ENCODE results near the gene CMTM3. TPM values are rescaled to one million over a fixed set of nuclear protein-coding genes. Genes with fewer than 3 reads are reported as not detected.
"Not testable (repeated sequence)": the region's sequence is repeated elsewhere in the genome, so short reads cannot be mapped to it uniquely, and the experiment has no call there.

CMTM3 gene
- total RNA-seq, 1 donor from 2014 or later = 104 TPM

DNA sequence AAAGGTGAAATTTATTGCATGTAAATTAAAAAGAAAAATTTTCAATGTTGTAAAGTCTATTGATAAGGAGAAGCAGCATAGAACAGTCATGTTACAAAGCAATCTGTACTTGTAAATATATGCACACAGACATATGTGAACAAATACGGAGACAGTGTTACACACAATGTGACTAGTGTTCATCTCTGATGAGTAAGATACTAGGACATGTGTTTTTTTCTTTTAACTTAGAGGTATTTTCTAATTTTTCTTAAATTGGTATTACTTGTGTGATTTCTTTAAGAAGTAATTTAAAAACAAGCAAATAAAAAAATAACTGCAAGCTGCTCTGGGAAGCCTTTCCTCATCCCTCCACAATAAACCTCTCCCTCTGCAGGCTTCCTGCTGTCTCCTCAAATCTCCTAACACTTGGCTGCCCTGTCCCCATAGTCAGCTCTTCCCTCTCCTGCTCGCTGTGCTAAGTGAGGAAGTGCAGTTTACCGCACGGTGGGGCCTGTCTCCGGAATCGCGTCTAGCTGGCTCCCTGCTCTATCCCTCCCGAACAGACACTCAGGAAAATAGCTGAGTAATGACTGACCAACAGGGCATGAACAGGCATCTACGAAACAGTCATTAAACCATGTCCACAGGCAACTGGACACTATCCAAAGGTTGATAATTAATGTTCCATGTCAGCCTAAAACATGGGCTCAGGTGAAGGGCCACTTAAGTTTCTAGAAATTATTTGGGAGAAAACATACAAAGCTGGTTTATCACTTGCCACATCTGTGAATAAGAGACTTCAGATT is 56.1 kb downstream of the CMTM3 start:
- Mint-ChIP-seq H3K9me3 (ENCODE audit: unreplicated experiment) (no peaks in the 10 kb centered on the region), H3K36me3 (ENCODE audit: unreplicated experiment) (no peaks in the 10 kb centered on the region), H3K4me1 (ENCODE audit: unreplicated experiment) (peaks cover 30% of the 10 kb centered on the region), H3K27me3 (ENCODE audit: unreplicated experiment) (no peaks in the 10 kb centered on the region), H3K4me3 (ENCODE audit: unreplicated experiment) (peak overlapping the region; percentile 56), H3K27ac (ENCODE audit: unreplicated experiment) (peak overlapping the region; percentile 90)
- TF ChIP-seq, protein P1, sequence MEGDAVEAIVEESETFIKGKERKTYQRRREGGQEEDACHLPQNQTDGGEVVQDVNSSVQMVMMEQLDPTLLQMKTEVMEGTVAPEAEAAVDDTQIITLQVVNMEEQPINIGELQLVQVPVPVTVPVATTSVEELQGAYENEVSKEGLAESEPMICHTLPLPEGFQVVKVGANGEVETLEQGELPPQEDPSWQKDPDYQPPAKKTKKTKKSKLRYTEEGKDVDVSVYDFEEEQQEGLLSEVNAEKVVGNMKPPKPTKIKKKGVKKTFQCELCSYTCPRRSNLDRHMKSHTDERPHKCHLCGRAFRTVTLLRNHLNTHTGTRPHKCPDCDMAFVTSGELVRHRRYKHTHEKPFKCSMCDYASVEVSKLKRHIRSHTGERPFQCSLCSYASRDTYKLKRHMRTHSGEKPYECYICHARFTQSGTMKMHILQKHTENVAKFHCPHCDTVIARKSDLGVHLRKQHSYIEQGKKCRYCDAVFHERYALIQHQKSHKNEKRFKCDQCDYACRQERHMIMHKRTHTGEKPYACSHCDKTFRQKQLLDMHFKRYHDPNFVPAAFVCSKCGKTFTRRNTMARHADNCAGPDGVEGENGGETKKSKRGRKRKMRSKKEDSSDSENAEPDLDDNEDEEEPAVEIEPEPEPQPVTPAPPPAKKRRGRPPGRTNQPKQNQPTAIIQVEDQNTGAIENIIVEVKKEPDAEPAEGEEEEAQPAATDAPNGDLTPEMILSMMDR (IDR thresholded peaks at IDR 0.05) = peak; percentile 38
- no peak for DNase-seq (ENCODE audit: extremely low spot score, unreplicated experiment)

DNA sequence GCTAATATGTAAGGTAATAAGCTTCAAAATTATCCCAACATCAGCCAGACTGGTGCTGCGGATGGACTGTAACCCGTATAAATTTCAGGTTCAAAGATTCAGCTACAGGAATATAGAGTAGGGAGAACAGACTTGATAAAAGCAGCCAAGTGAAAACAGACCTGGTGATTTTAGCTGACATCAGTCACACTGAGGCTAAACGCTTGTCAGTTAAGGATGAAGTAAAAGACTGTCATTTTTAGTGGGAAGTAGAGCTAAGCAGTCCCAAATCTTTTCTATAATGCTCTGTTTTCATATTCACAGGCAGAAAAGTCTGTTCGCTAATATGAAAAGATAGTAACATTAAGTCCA is 56.7 kb downstream of the CMTM3 start:
- H3K27ac Mint-ChIP-seq (ENCODE audit: unreplicated experiment) = peak overlapping the region; percentile 90
- H3K27me3 Mint-ChIP-seq (ENCODE audit: unreplicated experiment) = no peaks in the 10 kb centered on the region
- no peaks in the 10 kb centered on the region for H3K9me3 Mint-ChIP-seq (ENCODE audit: unreplicated experiment)
- H3K36me3 Mint-ChIP-seq (ENCODE audit: unreplicated experiment) = no peaks in the 10 kb centered on the region
- DNase-seq (ENCODE audit: extremely low spot score, unreplicated experiment) = no peak
- TF ChIP-seq, protein P1 (IDR thresholded peaks at IDR 0.05) = no peak
- peaks cover 30% of the 10 kb centered on the region for H3K4me1 Mint-ChIP-seq (ENCODE audit: unreplicated experiment)
- H3K4me3 Mint-ChIP-seq (ENCODE audit: unreplicated experiment) = no peak overlapping the region

DNA sequence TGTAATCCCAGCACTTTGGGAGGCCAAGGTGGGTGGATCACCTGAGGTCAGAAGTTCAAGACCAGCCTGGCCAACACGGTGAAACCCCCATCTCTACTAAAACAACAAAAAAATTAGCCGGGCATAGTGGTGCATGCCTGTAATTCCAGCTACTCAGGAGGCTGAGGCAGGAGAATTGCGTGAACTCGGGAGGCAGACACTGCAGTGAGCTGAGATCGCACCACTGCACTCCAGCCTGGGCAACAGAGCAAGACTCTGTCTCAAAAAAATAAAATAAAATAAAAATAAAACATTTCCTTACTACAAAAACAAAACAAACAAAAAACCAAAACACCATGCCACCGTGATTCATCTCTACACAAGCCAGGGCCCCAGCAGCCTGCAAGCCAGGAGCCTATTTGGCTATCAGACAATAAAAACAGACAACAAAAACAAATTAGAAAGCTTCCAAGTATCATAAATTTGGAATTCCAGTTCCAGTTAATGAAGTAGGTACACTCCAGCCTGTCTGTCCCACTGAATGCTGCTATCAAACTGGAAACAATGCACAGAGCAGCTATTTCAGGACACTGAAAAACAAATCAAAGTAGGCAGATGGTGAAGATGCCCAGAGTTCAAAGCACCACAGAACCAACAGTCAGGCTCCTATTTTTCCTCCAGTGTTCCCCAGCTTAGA is 57.3 kb downstream of the CMTM3 start:
- not testable (repeated sequence) for H3K9me3 Mint-ChIP-seq (ENCODE audit: unreplicated experiment); DNase-seq (ENCODE audit: extremely low spot score, unreplicated experiment); H3K27me3 Mint-ChIP-seq (ENCODE audit: unreplicated experiment); H3K4me3 Mint-ChIP-seq (ENCODE audit: unreplicated experiment); H3K36me3 Mint-ChIP-seq (ENCODE audit: unreplicated experiment)
- Mint-ChIP-seq H3K4me1 (ENCODE audit: unreplicated experiment) (peaks cover 30% of the 10 kb centered on the region), H3K27ac (ENCODE audit: unreplicated experiment) (peak overlapping the region; percentile 90)

DNA sequence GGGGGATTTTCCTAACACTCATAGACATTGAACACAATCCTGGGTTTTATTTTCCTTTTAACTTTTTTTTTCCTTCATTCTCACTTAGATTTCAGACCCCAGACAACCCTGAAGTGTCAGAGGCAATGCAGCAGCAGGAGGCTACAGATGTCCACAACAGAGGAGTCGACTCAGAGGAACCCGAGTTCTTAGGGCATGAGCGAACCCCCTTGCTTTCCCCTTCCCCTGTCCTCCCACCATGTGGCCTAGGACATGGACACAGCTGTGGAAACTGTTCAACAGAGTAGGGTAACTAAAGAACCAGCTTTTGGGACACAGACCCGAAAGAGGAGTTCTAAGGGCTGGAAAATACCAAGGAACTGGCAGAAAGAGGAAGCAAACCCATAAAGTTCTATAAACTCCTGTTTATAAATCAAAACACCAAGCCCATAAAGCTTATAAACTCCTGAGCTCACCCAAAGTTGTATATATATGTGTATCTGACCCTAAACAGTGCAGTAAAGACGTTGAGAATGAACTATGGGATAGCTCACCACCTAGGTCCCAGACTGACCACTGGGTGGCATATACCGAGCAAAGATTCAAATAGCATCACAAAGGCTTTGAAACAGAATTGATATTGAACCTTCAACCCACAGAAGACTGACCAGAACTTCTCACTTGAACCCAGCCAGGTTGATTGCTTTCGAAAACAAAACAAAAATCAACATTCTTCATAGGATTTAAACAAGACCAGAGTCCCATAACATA is 58.1 kb downstream of the CMTM3 start:
- Mint-ChIP-seq H3K36me3 (ENCODE audit: unreplicated experiment) (no peaks in the 10 kb centered on the region), H3K4me3 (ENCODE audit: unreplicated experiment) (no peak overlapping the region), H3K27me3 (ENCODE audit: unreplicated experiment) (no peaks in the 10 kb centered on the region), H3K27ac (ENCODE audit: unreplicated experiment) (peak overlapping the region; percentile 49), H3K4me1 (ENCODE audit: unreplicated experiment) (peaks cover 30% of the 10 kb centered on the region), H3K9me3 (ENCODE audit: unreplicated experiment) (no peaks in the 10 kb centered on the region)
- TF ChIP-seq, protein P1 (IDR thresholded peaks at IDR 0.05) = peak; percentile 66
- DNase-seq (ENCODE audit: extremely low spot score, unreplicated experiment) = no peak

Other genes starting within 250 kb of the CMTM3 start
- 0.31 TPM in 1 of 2 replicates, not detected in the other for gene CDH5, start 238.0 kb upstream of the CMTM3 start, total RNA-seq
- gene BEAN1, start 177.4 kb upstream of the CMTM3 start, total RNA-seq = 0.39 and 0.97 TPM in 2 replicates
- gene TK2, start 54.6 kb upstream of the CMTM3 start, total RNA-seq = 33.2 and 37.4 TPM in 2 replicates
- 41.5 and 42.5 TPM in 2 replicates for gene CKLF, start 52.1 kb upstream of the CMTM3 start, total RNA-seq
- gene CMTM1, start 38.3 kb upstream of the CMTM3 start, total RNA-seq = 7.8 and 8.0 TPM in 2 replicates
- not detected in 2 replicates for gene CMTM2, start 25.2 kb upstream of the CMTM3 start, total RNA-seq
- 22.8 and 24.4 TPM in 2 replicates for gene CMTM4, start 92.0 kb downstream of the CMTM3 start, total RNA-seq
- gene DYNC1LI2, start 146.9 kb downstream of the CMTM3 start, total RNA-seq = 139 and 151 TPM in 2 replicates
- 0.18 and 0.43 TPM in 2 replicates for gene TERB1, start 196.9 kb downstream of the CMTM3 start, total RNA-seq
- gene NAE1, start 226.3 kb downstream of the CMTM3 start, total RNA-seq = 64.4 and 65.0 TPM in 2 replicates
- gene CA7, start 239.7 kb downstream of the CMTM3 start, total RNA-seq = not detected in 2 replicates